Left kidney (tissue), 8 donors: ENCODE data around the gene CAD. TPM values are rescaled to one million over a fixed set of nuclear protein-coding genes. Genes with fewer than 3 reads are reported as not detected.
"Not testable (repeated sequence)": the region's sequence is repeated elsewhere in the genome, so short reads cannot be mapped to it uniquely, and the experiment has no call there.

Experiments
- DNase-seq: peaks from one replicate; pipeline ENCODE4 v3.0.0-alpha.2; 2013
- long read RNA-seq, 8 donors: transcript quantifications; one replicate each; lab custom pipeline, GENCODE V29; 2026
- polyA plus RNA-seq: library from polyadenylated mRNA; unstranded; fragments of 120-200 nt; gene quantifications from one replicate; pipeline ENCODE4 v1.2.1, GENCODE V29; 2013; ENCODE audit not compliant: insufficient read length

The CAD gene
- 54.3 TPM for polyA plus RNA-seq
- long read RNA-seq, donor 1, partial matches to known transcripts: 30 of 30 reads
- long read RNA-seq, donor 1, other reads (novel, unspliced or antisense): 0 of 30 reads
- long read RNA-seq, donor 2: 0 reads
- long read RNA-seq, donor 3: 0 reads
- long read RNA-seq, donor 4: 0 reads
- long read RNA-seq, donor 5: 0 reads
- long read RNA-seq, donor 6, partial matches to known transcripts: 9 of 10 reads
- long read RNA-seq, donor 6, other reads (novel, unspliced or antisense): 0 of 10 reads
- long read RNA-seq, donor 7, partial matches to known transcripts: 5 of 5 reads
- long read RNA-seq, donor 7, other reads (novel, unspliced or antisense): 0 of 5 reads
- long read RNA-seq, donor 8, full-length matches to known transcripts: 1 of 1 reads
- long read RNA-seq, donor 8, partial matches to known transcripts: 0 of 1 reads
- long read RNA-seq, donor 8, other reads (novel, unspliced or antisense): 0 of 1 reads

DNA sequence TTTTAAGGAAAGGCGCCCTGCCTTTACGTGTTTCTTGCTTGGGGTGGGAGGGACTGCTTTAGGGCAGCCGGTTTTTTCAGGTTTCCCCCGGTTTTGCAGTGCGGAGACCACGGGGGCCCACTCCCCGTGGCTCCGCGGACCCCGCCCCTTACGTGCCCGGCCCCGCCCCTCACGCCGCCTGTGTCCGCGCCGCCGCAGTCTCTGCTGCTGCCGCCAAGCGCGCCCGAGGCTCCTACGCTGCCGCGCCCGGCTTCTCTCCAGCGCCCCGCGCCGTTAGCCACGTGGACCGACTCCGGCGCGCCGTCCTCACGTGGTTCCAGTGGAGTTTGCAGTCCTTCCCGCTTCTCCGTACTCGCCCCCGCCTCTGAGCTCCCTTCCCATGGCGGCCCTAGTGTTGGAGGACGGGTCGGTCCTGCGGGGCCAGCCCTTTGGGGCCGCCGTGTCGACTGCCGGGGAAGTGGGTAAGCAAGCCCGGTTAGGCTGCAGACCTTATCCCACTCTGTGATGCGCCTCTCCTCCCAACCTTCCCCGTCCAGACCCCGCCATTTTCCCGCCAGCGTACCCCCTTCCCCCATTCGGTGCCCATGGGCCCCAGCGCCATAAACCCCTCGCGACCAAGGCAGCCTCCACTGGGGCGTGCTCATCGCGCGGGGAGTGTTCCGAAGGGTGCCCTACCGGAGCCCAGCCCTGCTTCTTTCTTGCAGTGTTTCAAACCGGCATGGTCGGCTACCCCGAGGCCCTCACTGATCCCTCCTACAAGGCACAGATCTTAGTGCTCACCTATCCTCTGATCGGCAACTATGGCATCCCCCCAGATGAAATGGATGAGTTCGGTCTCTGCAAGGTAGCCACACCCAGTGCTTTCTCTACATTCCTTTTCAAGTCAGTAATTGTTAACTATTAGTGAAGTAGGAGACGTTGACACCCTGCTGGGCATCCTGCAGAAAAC, at the start of gene CAD:
TSS of gene CAD (plus strand) at position 197 of the 949 bp plus-strand sequence. CDS start at position 380, 183 bp downstream.
- DNase-seq: peak; percentile 77

DNA sequence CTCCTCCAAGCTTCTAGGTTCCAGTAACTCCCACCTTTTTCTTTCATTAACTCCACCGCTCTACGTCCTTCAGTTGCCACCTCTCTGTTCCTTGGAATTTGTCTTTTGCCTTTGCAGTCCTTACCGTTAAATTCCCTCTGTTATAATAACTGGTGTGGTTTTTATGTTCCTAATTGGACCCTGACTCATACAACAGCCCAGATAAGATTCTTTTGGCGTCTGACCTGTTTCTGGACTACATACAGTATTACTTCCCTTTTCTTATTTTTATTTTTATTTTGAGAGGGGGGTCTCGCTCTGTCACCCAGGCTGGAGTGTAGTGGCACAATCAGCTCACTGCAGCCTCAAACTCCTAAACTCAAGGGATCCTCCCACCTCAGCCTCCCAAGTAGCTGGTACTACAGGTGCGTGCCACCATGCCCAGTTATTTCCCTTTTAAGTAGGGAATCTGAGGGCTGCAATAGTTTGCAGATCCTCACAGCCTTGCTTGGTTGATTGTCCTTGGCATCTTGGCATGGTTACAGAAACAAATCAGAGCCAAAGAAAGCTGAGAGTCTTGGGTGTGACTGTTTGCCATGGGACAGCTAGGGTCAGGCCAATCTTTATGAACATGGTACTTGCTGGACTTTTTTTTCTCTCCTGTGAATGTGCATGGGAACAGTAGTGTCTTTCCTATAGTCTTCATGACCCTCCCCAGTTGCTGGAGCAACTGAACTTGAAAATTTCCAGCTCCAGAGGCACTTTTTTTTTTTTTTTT, 46.4 kb upstream of the CAD start:
- no peak for DNase-seq

DNA sequence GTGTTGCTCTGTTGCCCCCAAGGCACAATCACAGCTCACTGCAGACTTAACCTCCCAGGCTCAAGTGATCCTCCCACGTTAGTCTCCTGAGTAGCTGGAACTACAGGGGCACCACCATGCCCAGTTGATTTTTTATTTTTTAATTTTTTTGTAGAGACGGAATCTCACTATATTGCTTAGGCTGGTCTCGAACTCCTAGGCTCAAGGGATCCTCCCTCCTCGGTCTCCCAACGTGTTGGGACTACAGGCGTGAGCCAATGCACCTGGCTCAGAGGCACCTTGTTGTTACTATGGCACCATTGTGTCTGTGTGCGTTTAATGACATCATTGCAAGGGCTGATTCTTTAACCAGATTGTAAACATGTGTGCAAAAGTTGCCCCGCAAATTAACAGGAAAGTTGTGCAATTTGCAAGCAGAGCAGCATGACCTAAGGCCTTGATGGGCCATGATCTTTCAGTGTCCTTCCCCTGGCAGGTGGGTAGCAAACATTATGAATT, 45.8 kb upstream of the CAD start:
- DNase-seq: no peak

DNA sequence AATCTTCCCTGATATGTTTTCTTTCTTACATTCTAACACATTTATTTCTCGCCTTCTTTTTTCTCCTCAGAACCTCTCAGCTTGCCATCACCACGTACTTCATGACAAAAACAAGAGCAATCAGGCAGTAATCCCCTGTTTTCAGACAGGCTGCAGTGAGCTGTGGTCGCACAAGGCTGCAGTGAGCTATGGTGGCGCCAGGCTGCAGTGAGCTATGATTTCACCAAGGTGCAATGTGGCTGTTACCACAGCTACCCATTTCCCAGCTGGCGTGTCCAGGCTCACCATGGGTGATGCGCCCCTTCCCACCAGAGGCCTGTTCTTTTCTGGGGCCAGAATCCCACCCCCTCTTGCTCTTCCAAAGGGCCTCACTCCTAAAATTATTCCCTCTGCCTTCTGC, 42.5 kb upstream of the CAD start:
- DNase-seq: no peak

DNA sequence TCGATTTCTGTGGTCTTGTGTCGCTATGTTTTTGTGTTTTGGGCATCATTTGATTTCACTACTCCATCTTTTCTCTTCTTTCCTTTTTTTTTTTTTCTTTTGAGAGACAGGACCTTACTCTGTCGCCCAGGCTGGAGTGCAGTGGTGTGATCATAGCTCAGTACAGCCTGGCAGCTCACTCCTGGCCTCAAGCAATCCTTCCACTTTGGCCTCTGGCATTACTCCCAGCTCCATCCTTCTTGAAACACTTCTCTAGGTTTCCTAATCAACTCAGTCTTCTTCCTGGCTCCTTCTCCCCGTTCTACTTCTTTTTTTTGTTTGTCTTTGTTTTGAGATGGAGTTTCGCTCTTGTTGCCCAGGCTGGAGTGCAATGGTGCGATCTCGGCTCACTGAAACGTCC, 41.8 kb upstream of the CAD start:
- no peak for DNase-seq

DNA sequence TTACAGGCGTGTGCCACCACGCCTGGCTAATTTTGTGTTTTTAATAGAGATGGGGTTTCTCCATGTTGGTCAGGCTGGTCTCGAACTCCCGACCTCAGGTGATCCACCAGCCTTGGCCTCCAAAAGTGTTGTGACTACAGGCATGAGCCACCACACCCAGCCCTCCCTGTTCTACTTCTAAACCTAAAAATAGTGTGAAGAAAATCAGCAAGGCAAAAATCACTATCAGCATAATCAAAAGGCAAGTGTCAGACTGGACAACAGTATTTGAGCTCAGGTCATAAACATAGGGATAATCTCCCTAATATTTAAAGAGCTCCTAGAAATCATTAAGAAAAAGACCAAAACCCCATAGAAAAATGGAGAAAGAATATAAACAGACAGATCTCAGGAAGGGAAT, 41.4 kb upstream of the CAD start:
- not testable (repeated sequence) for DNase-seq

DNA sequence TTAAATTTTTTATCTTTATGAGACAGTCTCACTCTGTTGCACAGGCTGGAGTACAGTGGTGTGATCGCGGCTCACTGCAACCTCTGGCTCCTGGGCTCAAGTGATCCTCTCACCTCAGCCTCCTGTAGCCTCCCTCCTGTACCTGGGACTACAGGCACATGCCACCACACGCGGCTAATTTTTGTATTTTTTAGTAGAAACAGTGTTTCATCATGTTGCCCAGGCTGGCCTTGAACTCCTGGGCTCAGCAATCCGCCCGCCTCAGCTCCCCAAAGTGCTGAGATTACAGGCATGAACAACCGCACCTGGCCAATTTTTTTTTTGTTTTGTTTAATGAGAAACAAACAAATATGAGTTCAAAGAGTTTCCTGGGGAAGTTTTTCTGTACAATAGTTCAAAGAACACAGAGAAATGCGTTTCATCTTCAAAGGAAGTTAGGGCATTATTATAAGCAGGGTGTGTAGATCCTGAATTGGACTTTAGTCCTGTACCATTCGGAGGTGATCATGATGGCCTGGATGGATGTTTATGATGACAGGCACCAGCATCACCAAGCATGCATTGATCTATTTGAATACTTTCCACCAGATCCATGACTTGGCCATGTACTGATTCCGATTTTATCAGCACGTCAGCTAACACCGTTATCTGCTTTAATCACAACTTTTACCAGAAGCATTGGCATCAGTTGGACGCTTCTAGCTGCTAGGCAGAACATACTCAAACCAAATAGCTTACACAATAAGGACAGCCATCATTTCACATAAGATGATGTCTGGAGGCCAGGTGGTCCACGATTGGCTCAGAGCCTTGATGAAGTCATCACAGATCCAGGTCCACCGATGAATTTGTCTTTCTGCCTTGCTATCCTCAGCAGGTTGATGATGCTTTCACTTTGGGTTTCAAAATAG, 39.5 kb upstream of the CAD start:
- DNase-seq: no peak

DNA sequence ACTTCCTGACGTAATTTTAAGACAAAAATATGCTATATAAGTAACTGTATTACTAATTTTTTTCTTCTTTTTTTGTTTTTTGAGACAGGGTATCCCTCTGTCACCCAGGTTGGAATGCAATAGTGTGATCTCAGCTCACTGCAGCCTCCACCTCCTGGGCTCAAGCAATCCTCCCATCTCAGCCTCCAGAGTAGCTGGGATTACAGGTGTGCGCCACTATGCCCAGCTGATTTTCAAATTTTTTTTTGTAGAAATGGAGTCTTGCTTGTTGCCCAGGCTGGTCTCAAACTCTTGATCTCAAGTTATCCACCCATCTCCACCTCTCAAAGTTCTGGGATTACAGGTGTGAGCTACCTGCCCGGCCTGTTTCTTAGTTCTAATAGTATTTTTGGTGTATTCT, 38.7 kb upstream of the CAD start:
- DNase-seq: no peak

DNA sequence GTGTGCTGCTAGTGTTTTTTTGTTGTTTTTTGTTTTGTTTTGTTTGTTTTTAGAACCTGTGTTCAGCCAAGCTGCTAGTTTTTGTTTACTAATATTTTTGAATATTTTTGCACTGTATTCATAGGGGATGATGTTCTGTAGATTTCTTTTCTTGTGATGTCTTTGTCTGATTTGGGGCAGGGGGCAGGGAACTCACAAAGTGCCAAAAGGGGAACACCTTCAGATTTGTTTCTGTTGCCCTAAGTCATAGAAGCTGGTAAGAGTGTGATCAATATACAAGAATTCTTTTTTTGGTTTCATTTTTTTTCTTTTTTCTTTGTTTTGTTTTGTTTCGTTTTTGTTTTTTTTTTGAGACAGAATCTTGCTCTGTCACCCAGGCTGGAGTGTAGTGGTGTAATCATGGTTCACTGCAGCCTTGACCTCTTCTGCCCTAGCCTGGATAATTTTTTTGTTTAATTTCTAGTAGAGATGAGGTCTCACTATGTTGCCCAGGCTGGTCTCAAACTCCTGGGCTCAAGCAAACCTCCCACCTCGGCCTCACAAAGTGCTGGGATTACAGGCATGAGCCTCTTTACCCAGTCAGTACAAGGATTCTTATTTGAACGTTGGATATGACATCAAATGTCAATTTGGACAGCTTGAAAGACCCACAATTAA, 37.7 kb upstream of the CAD start:
- no peak for DNase-seq

DNA sequence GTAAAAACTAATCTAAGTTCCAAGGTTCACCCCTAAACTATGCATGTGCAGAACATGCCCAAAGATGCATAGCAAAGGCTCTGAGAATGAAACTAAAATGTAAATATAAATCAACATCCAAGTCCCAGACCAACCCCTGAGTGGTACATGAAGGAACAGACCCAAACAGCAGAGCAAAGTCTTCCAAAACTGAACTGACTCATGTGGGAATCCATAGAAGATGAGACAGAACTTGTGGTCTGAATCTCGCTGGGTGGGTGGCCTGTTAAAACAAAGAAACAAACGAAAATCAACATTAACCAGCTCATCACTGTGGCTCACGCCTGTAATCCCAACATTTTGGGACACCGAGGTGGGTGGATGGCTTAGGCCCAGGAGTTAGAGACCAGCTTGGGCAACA, 34.8 kb upstream of the CAD start:
- no peak for DNase-seq

DNA sequence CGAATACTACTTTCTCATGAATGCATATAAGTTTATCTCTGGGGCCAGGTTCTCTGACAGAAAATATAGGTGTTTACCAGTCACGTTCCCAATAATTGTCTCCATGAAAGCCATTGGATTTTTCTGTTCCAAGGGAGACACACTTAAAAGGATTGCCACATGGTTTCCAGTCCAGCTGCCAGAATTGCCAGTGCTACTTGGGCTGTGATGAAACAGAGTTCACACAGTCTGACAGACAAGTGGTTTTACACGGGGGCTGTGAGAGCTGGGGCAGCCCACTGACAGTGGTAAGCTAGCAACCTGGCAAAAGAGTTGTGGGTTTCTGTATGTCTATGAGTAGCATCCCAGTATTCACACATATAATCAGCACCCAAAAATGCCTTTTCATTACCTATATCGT, 33.1 kb upstream of the CAD start:
- DNase-seq: no peak

DNA sequence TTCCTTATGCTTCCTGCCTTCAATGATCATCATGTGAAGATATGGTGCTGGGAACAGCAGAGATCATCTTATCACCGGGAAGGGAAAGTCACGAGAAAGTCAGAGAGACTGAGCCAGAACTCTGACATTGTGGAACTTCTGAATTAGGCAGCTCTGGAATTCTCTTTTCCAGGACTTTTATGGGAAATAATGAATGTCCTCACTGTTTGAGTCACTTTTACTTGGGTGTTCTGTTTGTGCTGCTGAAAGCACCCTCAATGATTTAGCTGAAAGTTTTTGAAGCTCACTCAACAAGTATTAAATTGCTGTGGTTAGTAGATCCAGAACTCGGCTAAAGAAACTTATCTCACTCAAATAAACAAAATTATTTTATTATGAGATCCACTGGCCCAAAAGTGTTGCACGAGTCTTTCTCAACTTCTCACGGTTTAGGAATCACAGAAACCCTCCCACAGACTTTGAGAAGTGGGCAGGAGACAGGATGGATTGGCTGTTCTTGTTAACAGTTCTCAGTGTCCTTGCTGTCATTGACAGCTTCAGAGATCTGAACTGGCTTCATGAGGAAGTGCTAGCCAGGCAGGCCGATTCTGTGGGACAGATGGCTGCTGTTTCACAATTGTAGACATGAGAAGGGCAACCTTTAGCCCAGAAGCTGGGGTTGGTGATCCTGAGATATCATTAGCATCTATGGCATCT, 31.7 kb upstream of the CAD start:
- DNase-seq: no peak

DNA sequence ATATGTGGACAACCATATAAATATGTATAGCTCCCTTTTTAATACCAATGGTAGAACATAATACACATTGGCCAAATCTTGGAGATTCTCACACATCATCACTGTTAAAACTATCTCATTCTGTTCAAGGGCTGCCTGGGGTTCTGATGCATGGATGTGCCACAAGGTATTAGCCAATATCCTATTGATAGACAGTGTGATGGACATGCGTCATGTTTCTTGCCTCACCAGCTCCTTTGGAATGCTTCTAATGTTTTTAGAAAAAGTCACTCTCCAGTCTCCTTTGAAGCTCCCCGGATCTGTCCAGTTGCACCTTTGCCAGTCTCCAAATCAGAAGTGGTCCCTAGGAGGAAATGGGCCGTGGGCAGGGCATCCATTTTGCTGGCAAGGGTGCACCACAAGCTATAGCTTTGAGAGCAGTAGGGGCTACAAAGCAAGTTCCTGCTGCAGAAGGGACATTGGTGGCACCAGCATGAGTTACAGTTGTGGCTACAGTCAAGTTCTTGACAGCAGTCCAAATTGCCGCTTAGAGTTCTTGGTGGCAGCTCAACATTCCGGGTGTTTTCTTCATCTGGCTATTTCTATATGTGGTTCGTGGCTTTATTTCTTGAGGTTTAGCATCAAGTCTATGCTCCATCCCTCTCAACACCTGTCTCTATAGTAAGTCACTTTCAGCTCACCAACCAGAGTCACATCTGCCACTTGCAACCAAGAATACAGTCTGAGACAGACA, 30.4 kb upstream of the CAD start:
- no peak for DNase-seq

DNA sequence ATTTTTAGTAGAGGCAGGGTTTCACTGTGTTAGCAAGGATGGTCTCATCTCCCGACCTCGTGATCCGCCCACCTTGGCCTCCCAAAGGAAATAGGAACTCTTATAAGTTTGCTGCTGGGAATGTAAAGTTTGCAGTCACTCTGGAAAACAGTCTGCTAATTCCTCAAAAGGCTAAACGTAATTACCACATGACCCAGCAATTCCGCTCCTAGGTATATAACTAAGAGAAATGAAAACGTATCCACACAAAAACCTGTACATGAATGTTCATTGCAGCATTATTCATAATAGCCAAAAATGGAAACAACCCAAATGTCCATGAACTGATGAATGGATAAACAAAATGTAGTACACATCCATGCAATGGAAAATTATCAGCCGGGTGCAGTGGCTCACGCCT, 27.2 kb upstream of the CAD start:
- no peak for DNase-seq

DNA sequence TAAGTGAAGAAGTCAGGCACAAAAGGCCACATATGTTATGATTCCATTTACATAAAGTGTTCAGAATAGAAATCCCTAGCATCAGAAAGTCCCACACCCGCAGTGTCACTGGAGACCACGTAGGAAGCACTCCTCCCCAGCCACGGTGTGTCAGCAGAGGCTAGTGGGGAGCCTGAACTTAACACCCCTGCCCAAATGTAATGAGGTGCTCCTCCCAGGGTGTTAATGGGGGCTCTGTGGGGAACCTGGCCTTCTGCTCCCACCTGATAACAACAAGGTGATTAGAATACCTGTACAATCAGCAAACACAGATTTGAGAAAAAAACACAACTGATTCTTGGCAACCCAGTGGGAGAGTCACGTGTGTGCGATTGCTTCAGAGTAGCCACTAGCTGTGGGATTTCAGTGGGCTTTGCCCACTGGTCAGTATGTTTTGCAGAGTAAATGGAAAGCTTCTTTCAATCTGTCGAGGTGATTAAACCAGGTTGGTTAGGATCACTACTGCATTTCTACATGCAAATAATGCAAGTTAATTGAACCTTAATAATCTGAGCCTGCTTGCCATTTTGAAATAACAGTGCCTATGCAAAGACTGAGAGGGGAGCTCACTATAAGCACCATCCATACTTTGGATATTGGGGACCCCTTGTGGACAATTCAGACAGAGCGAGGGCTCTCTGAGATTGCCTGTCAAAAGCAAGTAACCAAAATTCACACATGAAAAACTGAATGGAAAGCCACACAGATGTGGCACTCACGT, 25.9 kb upstream of the CAD start:
- DNase-seq: peak; percentile 60

DNA sequence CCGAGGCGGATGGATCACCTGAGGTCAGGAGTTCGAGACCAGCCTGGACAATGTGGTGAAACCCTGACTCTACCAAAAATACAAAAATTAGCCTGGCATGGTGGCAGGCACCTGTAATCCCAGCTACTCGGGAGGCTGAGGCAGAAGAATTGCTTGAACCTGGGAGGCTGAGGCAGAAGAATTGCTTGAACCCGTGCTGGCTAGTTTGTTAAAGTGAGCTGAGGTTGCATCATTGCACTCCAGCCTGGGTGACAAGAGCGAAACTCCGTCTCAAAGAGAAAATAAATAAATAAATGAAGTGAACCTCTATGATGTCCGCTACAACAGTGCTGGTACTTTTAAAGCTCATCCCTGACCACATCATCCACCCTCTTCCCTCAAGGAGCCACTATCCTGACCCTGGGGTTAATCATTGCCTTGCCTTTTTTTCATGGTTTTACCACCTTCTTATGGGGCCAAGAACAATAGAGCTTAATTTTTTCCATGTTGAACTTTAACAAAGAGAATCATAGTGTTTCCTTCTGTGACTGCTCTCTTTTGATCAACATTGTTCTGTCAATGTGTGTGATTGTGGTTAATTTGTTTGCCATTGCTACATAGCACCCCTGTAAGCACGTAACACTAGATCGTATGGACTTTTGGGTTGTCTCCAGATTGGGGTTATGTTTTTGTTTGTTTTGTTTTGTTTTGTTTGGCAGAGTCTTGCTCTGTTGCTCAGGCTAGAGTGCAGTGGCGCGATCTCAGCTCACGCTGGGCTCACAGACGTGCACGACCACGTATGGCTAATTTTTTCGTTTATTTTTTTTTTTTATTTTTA, 22.4 kb upstream of the CAD start:
- DNase-seq: no peak

DNA sequence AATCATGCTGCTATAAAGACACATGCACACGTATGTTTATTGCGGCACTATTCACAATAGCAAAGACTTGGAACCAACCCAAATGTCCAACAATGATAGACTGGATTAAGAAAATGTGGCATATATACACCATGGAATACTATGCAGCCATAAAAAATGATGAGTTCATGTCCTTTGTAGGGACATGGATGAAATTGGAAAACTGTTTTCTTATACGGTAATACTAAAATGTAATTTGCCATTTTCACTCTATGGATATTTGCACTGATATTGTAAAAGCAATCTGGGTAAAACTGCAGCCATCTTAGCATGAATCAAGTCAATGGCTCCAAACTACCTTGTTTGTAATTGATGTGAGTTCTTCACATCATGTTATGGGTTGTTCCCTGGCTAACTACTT, 21.4 kb upstream of the CAD start:
- DNase-seq: not testable (repeated sequence)
